Renal cortical epithelial cell (primary cell): ENCODE measurements around the gene TENT5A. TPM values are rescaled to one million over a fixed set of nuclear protein-coding genes. Genes with fewer than 3 reads are reported as not detected.

Experiments used
- DNase-seq: peaks from one replicate; pipeline ENCODE4 v3.0.0-alpha.2; 2011; ENCODE audit warnings: low read depth
- total RNA-seq: library from RNA; depleted of rRNA; stranded (reverse); fragments of >200 nt; gene quantifications from 2 replicates; pipeline ENCODE4 v1.2.3, GENCODE V29; 2014

The TENT5A gene
- total RNA-seq = 2.6 and 7.3 TPM in 2 replicates

DNA sequence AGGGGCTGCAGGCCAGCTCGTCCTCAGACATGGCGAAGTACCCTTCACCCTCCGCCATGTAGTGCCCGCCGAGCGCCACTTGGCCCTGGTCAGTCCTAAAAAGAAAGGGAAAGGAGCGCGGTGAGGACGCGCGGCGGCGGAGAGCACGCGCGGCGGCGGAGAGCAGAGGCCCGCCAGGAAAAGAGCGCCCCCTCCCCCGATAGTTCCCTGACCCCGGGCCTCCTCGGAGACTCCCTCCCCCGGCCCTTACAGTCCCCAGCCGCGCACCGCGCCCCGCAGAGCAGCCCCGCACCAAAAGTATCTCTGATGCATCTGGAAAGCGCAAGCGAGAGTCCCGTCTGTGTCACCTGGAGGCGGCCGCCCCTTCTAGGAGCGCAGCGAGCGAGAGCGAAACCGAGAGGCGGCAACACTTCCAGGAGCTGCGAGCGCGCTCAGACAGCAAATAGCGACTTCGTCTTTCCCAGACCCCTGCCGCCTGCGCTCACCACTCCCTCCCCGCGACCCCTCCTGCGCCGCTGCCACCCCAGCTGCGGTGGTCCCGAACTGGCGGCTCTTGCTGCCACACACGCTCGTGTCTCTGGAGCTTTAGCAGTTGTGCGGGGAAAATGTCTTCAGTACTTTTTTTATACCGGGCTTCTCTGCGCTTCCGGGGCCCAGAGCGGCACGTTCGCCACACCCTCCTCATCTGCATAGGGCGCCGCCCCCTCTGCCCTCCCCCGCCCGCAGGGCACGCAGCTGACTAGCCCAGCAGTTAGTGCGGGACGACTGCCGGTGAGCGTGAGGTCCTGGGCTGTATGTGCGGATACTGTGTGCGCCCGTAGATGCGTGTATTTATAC is at the start of gene TENT5A:
Gene TENT5A (minus strand): TSS at position 598 of the 837 bp plus-strand sequence. CDS start 540 bp downstream, at position 58.
- peak; percentile 75 for DNase-seq

DNA sequence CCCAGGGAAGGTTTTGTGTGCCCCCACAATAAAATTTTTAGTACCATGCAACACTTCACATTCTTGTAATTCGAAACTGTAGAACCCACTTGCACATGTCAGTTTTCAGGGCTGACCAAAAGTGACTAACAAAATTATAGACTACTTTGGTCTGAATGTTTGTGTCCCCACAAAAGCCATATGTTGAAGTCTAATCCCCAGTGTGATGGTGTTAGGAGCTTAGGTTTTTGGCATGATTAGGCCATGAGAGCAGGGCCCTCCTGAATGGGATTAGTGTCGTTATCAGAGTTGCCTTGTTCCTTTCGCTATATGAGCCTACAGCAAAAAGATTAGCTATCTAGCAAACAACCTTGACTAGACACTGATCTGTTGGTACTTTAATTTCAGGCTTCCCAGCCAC is 49.0 kb upstream of the TENT5A start:
- no peak for DNase-seq

DNA sequence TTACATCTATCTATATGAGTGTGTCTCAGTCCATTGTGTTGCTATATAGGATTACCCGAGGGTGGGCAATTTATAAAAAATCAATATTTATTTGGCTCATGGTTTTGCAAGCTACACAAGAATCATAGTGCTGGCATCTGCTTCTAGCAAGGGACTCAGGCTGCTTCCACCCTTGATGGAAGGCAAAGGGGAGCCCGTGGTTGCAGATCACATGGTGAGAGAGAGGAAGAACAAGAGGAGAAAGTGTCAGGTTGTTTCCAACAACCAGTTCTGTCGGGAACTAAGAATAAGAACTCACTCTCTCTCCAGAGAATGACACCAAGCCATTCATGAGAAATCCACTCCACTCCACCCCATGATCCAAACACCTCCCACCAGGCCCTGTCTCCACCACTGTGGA is 48.2 kb upstream of the TENT5A start:
- DNase-seq = no peak

DNA sequence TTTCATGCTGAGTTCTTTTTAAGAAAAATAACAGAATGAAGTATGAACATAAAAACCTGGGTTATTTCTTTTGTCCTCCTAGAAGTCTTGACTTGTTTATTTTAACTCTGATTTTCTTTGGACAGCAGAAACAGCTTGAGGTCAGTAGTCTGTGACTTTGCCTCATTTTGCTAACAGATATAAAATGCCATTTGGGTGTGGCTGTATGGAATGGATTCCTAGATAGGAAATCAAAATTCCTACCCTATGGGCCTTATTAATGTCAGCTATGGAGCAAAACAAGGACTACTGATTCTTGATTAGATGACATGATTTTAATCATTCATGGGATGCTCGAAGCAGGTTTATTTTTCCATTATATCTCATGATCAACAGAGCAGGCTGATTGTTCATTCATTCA is 46.8 kb upstream of the TENT5A start:
- no peak for DNase-seq

DNA sequence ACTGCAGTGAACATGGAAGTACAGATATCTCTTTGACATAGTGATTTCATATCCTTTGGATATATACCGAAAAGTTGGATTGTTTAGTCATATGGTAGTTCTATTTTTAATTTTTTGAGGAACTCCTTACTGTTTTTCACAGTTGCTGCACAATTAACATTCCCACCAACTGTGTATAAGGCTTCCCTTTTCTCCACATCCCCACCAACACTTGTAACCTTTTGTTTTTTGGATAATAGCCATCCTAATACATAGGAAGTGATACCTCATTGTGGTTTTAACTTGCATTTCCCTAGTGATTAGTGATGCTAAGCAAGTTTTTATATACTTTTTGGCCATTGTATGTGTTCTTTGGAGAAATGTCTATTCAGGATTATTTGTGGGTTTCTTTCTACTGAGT is 45.1 kb upstream of the TENT5A start:
- no peak for DNase-seq

DNA sequence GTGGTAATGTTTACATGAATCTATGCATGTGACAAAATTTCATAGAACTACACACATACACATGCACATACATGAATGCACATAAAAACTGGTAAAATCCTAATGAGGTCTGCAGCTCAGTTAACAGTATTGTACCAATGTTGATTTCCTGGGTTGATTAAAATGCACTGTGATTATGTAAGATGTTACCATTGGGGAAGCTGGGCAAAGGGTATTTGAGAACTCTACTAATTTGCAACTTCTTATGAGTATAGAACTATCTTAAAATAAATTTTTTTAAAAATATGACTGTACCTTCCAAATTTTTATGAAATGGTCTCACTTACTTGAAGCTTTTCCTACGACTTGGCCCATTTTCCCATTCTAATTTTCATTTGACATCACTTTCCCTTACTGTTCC is 43.4 kb upstream of the TENT5A start:
- DNase-seq = no peak

DNA sequence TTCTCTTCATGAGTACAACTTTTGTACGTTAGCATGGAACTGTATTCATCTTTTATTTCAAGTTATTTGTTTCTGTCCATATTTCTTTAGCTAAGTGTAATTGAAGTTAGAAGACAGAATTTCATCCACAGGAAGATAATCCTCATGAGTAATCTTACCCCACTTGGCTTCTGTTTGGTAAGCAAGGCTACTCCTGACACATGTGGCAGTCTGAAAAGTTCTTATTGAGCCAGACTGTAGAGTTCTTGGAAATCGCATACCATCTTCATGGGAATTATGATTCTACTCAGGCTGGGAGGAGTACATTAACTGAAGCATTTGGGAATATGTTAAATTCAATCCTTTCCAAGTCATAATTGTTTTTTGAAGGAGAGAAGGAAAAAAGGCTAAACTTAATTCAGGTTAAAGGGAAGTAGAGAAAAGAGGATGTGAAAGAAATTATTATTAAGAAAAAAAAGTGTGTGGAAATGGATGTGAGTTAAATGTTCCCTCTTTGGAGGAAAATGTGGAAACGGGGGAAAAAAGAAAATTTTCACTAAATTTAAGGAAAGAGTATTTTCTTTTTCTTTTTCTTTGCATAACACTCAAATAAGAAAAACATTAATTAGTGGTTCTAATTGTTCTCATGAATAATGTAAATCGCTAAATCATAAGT is 41.5 kb upstream of the TENT5A start:
- DNase-seq = peak; percentile 21

DNA sequence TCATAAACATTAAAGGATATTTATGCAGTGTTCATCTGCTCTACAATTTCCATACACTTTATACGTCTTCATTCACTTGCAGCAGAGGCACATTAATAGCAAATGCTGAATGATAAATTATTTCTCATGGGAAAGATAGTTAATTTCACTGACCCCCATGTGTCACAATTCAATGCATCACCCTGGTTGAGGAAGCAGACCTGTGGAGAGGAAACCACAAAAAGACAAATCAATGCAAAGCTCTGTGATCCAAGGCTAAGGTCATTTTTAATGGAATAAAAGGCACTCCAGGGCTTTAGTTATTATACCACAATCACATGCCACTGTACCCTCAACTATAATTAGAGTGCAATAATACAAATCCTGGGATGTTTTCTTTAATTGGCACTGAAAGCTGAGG is 40.3 kb upstream of the TENT5A start:
- DNase-seq = peak; percentile 65

DNA sequence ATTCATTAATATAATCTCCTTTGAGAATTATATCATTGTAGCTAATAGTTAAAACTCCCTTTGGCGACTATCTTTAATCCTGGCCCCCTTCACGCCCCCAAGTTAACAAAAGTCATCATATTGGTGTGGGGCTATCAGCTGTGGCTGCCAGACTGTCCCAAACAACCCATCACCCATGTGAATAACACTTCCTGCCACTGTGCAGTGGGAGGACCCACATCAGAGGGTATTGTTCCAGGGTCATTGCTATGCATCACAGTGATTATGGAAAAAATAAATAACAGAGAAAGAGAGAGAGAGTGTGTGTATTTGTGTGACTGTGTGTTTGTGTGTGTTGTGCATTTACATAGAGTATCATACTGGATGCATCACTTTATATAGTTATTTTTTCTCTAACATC is 39.3 kb upstream of the TENT5A start:
- DNase-seq = no peak

DNA sequence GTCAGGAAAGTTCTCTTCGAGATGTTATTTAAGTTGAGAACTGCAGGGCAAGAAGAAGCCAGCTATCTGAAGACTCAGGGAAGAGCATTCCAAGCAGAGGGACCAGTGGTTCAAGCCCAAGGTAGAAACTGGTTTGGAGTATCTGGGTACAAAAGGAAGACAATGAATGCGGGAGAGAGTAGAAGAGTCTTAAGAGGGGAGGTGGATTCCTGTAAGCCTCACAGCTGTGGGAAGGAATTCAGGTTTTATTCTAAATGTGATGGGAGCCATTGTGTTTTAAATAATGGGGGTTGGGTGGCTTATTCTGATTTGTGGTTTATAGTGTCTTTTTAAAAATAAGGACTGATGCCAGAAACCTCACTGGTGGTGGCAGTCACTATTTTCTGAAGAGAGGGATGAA is 37.6 kb upstream of the TENT5A start:
- DNase-seq = no peak

DNA sequence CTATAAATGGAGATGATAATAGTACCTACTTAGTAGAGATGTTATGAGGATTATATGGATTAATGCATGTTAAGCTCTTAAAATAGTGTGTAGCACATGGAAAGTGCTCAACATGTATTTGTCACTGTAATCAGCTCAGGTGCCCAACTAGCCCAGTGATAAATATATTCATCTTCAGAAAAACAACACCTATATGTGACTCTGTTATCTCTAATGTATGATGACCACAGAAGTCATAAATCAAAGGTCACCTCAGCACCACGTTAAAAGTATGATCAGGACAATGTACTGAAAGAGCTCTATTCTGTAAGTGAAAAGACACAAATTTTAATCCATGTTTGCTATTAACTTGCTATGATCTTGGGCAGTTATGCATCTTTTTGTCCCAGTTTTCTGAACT is 36.8 kb upstream of the TENT5A start:
- DNase-seq = no peak

DNA sequence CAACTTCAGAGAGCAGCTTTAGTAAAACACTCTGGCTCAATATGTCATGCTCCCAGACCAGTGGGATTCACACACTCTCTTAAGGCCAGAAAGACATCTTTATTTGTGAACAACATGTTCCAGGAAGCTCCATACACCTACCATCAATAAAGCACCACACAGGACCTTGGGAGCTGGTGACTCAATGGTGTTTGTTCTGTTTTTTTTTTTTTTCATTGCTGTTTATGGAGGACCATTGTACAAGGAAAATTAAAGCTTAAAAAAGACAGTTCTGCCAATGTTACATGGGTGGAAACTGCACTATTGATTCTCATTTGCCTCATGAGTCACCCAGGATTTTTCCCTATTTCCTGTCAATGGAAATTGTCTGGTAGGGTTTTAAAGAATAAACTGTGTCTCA is 36.3 kb upstream of the TENT5A start:
- peak; percentile 74 for DNase-seq

DNA sequence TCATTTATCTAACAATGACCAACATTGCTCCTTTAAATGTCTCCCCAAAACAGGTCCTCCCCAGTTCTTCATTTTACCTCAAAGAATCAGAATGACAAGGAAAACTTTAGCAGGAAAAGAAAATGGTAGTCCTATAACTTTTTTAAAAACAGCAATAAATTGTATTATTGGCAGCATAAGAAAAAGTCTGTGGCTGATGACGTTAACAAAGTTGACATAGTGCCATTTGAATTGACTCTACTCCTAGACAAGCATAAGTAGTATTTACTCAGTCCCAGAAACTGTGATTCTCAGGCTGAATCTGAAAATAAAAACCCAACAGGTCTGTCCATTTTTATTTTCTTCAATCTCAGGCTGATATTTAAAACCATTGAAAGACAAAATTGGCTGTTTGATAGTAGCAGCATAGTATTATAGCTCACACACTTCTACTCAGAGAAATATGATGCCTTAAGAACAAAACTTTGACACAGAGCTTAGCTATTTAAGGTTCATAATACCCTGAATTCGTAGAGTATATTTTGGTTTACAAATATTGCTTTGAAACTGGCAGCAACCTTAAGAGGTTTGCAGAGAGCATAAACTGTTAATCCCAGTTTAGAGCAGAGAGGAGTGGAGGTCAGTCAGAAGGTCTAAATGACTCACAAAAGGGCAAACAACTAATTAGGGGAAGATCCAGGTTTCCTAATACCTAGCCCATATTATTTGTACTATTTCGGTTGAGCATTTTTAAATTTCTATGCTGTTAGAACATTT is 35.0 kb upstream of the TENT5A start:
- DNase-seq = peak; percentile 67

DNA sequence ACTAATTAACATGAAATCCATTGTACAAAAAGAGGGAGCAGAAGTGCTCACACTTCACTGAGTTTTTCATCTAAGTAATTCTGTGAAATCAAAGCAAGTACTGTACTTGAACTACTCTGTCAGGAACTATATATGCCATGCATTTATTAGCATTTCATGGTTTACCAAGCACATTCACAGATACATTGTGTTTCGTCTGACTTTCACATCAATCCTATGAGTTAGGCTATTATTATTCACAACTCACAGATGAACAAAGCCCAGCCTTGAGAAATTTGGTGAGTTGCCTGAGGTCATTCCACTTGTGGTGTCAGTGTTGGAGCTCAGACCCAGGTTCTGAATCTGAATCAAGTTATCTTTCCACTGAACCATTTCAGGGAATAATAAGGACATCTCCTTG is 33.7 kb upstream of the TENT5A start:
- no peak for DNase-seq

DNA sequence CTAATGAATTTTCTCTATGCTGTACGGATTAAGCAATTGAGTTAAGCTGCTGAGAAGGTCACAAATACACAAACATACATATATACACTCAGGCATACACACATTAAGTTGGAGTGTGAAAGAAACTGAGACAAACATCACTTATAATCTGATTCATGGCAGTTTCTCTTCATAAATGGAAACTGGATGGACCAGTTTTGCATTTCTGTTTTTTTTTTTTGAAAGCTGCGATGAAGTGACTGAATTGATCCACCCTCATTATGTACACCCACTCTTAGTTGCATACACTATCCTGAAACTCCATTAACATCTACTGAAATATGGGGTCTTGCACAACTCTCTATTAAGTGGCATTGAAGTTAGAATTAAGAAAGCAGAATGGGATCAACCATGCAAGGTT is 32.9 kb upstream of the TENT5A start:
- DNase-seq = no peak

DNA sequence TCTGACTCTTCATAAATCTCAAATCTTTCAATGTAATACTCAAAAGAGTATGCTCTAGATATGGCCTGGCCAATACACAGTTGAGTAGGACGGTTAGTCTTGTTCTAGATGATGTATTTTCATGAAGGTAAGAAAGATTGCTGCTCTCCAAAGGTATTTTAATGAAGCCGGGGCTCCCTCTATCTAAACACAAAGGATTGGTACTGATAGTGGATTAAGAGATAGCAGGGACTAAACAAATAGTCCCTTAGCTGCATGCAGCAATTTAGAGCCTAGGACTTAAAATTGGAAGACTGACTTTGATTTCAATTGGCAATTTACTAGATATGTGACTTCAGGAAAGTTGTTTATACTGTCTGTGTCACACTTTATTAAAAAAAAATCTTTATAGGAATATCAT is 31.4 kb upstream of the TENT5A start:
- DNase-seq = no peak

DNA sequence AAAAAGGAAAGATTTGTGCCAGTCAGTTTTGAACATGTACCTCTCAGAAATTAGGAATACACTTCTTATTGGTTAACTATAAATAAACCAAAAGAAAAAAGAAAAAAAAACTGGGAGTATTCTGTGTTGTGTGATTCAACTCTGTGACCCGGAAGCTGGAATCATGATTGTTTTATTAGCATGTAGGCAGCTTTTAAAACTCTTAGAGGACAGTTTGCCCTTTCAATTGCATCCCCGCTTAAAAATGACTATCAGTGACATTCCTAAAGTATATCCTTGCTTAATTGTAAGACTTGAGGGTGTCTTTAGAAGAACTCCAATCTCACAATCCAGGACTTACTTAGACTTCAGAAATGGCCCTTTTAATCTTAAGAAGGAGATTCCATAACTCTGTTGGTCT is 29.1 kb upstream of the TENT5A start:
- no peak for DNase-seq

DNA sequence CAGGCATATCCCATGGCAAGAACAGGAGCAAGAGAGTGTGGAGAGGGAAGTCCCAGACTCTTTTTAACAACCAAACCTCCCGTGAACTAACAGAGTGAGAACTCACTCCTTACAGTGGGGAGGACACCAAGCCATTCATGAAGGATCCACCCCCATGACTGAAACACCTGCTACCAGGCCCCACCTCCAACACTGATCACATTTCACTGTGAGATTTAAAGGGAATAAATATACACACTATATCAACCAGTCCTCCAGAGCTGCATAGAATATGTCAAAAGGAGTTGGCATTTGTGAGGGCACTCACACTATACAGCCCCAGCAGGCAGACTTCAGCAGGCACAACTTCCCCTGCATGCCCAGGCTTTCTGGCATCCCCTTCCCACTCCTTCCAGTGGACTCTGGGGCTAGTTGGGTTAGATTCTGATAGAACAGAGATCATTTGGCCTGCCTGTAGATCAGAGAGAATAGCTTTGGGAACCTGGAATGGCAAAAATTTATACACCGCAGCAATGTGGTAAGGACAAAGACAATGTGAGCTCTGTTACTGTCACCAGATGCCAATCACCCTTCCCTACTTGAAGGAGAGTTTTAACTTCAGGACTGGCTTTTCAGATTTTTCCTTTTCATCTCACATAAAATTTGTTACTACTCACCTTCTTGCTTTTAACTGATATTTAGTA is 25.2 kb upstream of the TENT5A start:
- peak; percentile 21 for DNase-seq

DNA sequence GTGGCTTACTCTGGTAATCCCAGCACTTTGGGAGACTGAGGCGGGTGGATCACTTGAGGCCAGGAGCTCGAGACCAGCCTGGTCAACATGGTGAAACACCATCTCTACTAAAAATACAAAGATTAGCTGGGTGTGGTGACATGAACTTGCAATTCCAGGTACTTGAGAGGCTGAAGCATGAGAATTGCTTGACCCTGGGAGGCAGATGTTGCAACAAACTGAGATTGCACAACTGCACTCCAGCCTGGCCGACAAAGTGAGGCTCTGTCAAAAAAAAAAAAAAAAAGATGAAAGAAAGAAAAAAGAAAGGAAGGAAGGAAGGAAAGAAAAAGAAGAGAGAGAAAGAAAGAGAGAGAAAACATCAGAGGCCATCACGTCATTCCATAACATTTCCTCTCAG is 23.7 kb upstream of the TENT5A start:
- peak; percentile 64 for DNase-seq

DNA sequence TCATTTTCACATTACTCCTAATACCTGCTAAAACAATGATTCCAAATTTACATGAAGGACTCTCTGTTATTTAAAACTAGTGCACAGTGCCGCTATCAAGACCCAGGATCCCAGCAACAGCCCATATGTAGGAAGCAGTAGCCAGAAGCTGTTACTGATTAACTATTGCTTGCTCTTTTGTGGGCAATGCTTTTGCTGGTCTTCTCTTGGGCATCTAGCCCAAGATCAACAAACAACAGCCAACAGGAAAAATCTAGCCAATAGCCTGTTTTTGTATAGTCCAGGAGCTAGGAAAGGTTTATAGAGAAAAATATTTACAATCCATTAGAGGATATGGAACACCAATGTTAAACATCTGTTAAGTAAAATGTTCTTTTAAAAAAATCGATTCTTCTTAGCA is 22.1 kb upstream of the TENT5A start:
- DNase-seq = peak; percentile 94

DNA sequence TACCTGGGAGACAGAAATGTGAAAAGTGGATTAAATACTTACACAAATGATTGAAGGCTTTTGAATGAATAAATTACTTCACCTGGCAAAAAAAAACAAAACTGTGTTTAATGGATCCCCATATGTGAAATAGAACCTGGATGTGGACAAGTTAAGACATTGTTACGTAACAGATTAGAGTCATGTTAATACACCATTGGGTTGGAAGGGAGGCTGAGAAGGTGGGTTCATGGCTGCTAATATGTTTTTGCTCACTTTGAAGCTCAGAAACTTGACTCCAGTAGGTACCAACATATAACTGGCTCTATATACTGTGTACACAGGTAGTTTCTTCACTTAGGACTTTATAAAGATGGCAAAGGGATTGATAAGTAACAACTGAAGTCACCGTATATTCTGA is 21.4 kb upstream of the TENT5A start:
- DNase-seq = peak; percentile 15

DNA sequence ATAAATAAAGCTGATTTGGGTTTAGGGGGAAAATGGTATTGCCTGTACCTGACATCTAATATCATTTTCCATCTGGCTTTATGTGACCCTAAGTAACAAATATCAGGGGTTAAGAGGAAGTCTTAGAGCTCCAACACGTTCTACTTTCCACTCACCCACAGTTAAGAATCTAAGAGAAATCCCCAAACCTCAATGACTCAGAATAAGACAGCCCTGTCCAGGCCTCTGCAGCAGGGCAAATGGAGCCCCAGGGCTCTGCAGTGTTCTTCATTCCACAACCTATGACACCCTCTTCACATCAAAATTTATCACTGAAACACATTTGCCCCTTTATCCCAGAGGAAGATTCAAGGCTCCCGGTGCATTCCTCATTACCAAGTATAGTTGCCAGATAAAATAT is 20.3 kb upstream of the TENT5A start:
- DNase-seq = peak; percentile 80
